Brain microvascular endothelial cell (primary cell): ENCODE measurements around the gene SRM.
"Not testable (repeated sequence)": the region's sequence is repeated elsewhere in the genome, so short reads cannot be mapped to it uniquely, and the experiment has no call there.

Experiments
- DNase-seq: peaks from one replicate; pipeline ENCODE4 v3.0.0-alpha.2; 2020
- H3K27ac ChIP-seq: fragments of 250-450 bp; sonication (Bioruptor Pico); 2 replicates; pipeline ENCODE4 v1.5.1; 2020; ENCODE audit warnings: mild to moderate bottlenecking, moderate library complexity
- H3K27me3 ChIP-seq: fragments of 250-450 bp; sonication (Bioruptor Pico); replicated peaks from 2 replicates; pipeline ENCODE4 v1.5.1; 2020; ENCODE audit warnings: mild to moderate bottlenecking
- H3K36me3 ChIP-seq: fragments of 250-450 bp; sonication (Bioruptor Pico); replicated peaks from 2 replicates; pipeline ENCODE4 v1.5.1; 2020; ENCODE audit warnings: mild to moderate bottlenecking
- H3K4me3 ChIP-seq: 2 replicates; pipeline ENCODE4 v1.5.1; 2011; ENCODE audit warnings: low read depth, mild to moderate bottlenecking, control low read depth, low read length, moderate library complexity
- CTCF ChIP-seq: IDR thresholded peaks from 2 replicates; pipeline ENCODE4 v1.5.1; 2011; ENCODE audit warnings: low read depth, mild to moderate bottlenecking, moderate library complexity, low read length, control low read depth, inconsistent platforms; ENCODE audit errors: missing control alignments
- in situ Hi-C: cut with HindIII; loops from 2 replicates; pipeline ENCODE4 v1.10.0; 2017; ENCODE audit warnings: low sequenced_read_pairs, low pct_ligation_motif_present

Gene SRM

GRCh38 chr1:11039351-11040104 lies 20.3 kb downstream of the SRM start:
- TF ChIP-seq CTCF, result no peak
- DNase-seq, result no peak
- Histone ChIP-seq H3K27ac (no peak overlapping the region), H3K4me3 (no peak overlapping the region), H3K27me3 (no peaks in the 10 kb centered on the region), H3K36me3 (no peaks in the 10 kb centered on the region)
- in situ Hi-C loops, result no loop called here

- TF ChIP-seq CTCF, result peak; percentile 98
- no peaks in the 10 kb centered on the region for H3K27me3 ChIP-seq
- no peak overlapping the region for H3K27ac ChIP-seq
- H3K4me3 ChIP-seq, result no peak overlapping the region
- H3K36me3 ChIP-seq, result no peaks in the 10 kb centered on the region
- peak; percentile 76 for DNase-seq
- in situ Hi-C loops, result no loop called here
Observed at GRCh38 chr1:11037740-11038182, 22.1 kb downstream of the SRM start.

- H3K27me3 ChIP-seq, H3K4me3 ChIP-seq, DNase-seq, H3K27ac ChIP-seq, H3K36me3 ChIP-seq, in situ Hi-C loops: not testable (repeated sequence)
Observed at GRCh38 chr1:11037019-11037739, 22.6 kb downstream of the SRM start.

GRCh38 chr1:11031624-11032262 lies 28.1 kb downstream of the SRM start:
- peaks cover 4% of the 10 kb centered on the region for H3K36me3 ChIP-seq
- H3K27me3 ChIP-seq, result no peaks in the 10 kb centered on the region
- TF ChIP-seq CTCF, result no peak
- H3K4me3 ChIP-seq, result no peak overlapping the region
- in situ Hi-C loops, result no loop called here
- no peak overlapping the region for H3K27ac ChIP-seq
- no peak for DNase-seq

- TF ChIP-seq CTCF, result no peak
- in situ Hi-C loops, result no loop called here
- DNase-seq, result no peak
- no peak overlapping the region for H3K4me3 ChIP-seq
- no peaks in the 10 kb centered on the region for H3K27me3 ChIP-seq
- no peak overlapping the region for H3K27ac ChIP-seq
- peaks cover 8% of the 10 kb centered on the region for H3K36me3 ChIP-seq
Observed at GRCh38 chr1:11030865-11031264, 29.0 kb downstream of the SRM start.

GRCh38 chr1:11028018-11028417 lies 31.8 kb downstream of the SRM start:
- no peak for TF ChIP-seq CTCF
- Histone ChIP-seq H3K4me3 (no peak overlapping the region), H3K36me3 (peaks cover 26% of the 10 kb centered on the region), H3K27me3 (no peaks in the 10 kb centered on the region), H3K27ac (no peak overlapping the region)
- DNase-seq, result no peak
- in situ Hi-C loops, result no loop called here
